ENCODE data around the gene OCA2.
"Not testable (repeated sequence)": the region's sequence is repeated elsewhere in the genome, so short reads cannot be mapped to it uniquely, and the experiment has no call there.

The OCA2 gene

DNA sequence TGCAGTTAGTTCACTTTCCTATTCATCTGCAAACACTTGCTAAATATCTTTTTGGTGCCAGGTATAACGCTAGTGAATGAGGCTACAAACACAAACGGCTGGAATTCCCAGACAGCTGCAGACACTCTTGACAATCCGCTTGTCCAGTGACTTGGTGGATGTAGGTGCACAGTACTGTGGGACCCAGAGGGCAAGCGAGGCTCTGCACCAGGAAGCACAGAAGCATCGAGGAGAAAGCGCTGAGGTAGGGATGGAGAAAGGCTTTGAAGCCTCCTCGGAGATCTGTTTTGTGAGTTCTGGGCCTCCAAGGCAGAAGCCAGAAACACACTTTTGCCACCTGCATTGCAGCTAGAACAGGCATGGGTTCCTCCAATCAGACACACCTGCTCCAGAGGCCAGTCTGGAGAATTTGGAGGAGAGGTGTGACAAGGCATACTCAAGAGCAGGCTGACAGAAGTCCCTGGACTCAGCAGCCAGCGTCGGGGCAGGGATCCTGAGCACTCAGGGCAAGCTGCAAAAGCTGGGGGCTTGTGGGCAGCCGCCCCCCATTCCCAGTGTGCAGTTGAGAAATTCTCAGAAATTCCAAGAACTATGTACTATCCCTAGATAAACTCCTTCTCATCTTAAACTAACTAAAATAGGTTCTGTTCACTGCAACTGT is 232.5 kb downstream of the OCA2 start:
- DNase-seq: no peak

DNA sequence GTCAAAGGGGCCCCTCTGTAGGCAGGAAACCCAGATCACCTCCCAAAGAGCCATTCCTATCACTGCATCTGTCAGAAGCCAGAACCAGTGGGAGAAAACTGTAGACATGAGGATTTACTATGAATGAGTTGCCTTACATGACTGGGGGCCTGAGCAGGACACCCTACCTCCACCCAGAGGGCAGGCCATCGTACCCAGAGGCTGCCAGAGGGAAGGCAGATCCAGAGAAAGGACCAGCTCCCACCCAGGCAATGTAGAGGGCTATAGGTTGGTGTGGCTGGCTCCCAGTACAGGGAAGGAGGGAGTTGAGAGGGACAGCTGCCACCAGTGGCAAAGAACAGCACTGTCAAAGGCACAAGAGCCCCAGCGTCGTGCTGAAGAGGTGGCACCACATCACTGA is 233.2 kb downstream of the OCA2 start:
- no peak for DNase-seq

DNA sequence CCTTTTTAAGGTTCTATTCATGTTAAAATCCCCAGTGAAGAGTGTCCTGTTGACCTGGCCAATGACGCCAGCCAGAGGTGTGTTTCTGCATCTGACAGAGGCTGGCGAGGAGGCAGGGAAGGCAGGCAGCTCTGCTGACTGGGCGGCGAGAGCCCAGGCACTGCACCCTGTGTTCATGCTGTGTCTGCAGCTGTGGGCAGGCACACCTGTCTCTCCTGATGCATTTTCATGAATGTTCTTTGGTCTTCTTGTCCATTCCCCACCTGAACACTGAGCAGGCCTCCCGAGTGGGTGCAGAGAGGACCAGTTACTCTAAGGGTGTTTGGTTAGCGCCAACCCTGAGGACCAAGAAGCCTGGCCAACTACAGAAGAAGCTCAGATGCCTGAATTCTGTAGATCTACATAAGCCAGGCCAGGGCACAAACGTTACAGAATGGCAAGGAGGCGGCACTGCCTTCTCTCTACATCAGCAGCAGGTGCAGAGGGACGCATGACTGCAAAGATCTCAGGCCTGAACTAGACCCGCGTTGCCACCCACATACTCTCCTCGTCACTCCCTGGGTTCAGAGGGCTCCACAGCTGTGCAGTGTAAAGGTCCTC is 233.7 kb downstream of the OCA2 start:
- DNase-seq: no peak

DNA sequence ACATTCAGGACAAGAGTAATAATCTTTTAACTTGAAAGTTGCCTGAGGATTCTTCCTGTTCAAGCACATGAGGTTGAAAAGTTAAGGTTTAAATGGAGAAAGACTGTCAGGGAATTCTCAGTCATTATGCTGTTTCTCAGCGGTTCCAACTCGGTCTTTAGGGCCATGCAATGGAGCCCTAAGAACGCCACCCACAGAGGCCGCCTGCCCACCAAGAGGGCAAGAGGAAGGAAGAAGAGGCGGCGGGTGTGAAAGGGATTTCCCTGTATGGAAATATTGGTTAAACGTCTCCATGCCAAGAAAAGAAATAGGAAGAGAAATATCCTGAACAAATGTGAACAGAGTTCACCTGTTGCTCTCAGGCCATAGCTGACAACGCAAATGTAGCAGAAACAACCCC is 234.4 kb downstream of the OCA2 start:
- DNase-seq: no peak

DNA sequence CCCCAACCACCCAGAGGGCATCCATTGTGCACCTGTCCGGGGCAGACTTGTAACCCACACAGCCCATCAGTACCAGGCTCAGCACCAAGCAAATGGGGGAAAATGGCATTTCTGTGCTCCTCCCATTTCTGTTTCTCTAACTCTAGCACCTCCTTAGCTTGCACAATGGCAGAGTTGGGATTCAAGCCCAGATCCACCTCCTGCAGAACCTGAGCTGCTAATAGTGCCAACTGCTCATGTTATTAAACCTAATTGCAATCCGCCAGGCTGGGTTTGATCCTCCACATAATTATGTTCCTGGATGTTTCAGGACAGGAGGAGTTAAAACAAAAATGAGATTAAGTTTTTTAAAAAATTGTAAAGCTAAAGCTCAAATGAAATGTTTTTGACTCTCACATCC is 235.0 kb downstream of the OCA2 start:
- DNase-seq: no peak

DNA sequence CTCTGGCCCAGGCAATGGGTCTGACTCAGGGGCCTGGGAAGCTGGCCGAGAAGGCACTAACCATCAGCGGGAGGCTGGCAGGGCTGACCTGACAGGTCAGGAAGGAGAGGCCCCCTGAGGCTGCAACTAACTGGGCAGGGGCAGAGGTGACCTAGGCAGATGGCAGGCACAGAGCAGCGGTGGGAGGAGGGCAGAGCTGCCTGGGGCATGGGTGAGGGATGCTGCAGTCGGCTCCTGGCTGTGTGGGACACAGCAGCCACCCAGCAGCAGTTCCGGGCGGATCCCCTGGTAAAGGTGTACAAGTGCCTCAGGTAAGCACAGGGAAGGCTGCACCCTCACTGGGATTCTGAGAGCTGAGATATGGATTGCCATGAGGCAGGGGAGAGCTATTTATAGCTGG is 236.1 kb downstream of the OCA2 start:
- no peak for DNase-seq

DNA sequence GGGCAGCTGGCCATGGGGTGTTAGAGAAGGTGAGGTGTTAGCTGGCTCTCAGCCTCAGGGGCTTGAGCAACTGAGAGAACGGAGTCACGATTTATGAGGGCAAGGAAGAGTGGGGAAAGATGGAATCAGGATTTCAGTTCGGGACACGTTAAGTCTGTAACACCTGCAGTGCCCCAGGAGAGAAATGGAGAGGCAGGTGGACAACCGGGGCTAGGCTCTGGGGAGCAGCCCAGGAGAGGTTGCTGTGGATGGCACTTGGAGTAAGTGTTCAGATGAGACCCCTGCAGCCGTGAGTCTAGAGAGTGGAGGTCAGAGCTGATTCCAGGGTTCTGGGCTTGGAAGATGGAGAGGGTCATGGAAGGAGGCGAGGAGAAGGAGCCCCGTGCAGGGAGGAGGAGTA is 237.9 kb downstream of the OCA2 start:
- no peak for DNase-seq

DNA sequence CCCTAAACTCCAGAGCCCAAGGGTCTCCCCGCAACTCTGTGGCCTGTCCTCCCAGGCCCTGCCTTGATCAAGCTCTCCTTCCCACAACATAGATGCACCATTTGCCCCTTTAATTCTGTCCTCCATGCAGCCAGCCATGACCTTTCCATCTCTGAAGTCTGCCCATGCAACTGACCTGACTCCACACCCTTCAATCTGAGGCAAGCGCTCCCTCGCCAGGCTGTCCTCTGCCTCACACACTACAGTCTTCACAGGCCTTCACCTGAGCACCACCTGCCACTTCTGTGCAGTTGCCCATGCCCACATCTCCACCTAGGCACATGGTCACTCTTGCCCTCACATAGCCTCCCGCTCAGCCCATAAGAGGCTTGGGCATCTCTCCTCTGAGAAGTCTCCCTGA is 244.0 kb downstream of the OCA2 start:
- DNase-seq: no peak

DNA sequence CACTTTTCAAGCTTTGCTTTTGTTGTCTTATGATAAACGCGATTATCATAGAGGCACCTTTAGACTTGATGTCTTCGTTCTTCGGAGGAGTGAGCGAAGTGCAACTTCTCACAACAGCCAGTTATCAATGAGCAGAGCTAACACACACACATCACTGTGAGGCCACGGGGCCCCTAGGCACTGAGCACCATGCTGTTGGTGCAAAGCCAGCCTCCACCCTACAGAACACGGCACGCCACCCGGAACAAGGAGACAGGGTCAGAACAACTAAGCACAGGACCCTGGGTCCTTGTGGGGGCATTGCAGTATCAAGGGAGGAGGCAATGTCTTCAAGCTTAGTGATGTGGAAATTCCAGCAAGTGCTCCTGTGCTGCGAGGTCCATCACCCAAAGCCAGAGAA is 244.5 kb downstream of the OCA2 start:
- no peak for DNase-seq

DNA sequence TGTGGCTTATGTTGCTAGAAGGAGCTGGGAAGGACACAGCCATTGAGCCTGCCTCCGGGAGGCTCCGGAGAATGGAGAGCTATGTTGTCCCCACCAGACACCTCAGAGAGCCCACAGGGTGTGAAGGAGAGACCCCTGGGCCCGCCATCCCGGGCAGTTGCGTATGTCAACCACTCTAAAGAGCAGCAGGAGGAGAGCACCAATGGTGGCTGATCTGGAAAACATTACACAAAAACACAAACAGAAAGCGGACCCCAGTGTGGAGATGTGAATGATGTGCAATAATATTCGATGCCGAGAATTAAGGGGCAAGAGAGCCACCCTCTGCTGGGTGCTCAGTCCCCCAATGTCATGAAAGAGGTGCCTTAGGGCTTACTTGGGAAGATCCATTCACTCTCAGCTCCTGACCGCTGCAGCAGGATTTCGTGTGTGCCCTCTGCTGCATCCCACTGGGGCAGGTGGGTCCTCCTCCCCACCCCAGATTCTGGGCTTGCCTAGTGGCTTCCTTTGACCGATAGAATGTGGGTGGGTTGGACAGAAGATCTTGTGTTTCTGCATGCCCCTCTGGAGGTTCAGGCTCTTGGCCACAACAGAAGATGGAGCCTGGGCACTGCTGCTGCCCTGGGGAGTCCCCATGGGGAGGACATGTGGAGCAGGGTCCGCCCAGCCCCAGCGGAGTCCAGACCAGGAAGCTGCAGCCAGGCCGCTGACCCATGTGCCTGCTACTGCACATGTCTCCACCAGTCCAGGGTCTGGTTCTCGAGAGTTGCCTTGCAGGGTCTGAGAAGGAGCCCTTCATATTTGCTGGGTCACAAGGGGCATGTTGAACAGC is 245.3 kb downstream of the OCA2 start:
- DNase-seq: no peak

DNA sequence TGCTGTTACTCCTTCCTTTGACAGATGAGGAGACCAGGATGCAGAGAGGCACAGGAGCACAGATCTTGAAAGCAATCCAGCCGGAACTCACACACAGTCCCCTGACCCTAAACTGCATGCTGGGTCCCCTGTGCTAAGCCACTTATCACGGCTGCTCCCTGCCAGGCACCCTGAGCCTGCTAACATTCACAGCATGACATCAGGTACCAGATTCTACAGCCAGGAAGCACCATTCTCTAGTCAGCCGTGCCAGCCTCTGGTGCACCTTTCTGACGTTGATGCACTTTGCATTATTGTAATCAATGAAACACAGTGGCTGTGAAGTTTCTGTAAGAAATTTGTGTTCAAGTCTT is 247.3 kb downstream of the OCA2 start:
- DNase-seq: no peak

DNA sequence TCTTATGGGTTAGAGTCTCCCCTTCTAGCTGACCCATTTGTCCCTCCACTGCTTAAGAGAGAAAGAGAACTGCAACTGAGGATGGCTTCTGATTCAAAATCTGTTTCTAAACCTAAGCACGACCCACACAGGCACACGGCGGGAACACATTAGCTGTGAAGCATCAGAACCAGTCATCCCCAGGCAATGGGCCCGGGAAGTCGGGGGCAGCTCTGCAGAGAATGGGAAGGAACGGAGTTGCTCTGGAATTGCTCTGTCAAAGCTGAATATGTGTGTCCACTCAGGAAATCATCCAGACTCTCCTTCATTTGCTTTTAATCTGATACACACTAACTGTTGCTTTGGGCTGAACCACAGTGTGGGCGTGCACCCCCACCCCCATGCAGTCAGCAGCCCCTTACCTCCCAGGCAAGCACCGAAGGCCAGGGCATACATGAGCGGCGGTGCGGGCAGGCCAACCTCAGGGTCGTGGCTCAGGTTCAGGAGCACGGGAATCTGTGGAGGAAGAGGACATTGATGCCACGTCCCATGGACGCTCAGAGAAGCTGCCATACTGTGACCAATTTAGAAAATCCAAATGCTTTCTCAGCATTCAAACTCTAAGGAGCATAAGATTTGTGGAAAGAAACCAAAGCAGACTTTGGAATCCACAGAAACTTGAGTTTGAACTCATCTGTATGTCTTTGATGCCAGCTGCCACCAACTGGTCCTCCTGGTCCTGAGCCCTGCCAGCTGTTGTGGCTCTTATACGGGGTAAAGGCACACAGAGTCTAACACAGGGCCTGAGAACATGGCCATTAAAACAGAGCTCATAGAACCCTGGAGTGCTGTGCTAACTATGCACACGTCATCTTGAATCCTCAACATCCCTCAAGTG is 247.9 kb downstream of the OCA2 start:
- DNase-seq: no peak

DNA sequence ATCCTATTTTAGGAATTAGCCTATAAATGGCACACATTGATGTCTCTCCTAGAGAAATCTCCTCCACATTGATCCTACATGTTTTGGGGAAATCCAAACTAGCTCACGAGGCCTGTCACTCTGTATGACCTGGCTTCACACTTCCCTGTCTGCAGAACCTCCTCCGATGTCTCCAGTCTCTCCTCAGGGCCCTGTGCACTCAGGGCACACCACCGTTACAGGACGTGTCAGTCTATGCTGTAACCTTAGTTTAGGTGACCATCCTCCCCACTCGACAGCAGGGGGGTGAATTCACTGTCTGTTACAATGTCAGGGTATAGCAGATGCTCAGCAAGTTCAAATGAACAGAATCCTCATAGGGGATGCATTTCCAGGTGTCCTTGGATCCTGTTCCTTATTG is 249.1 kb downstream of the OCA2 start:
- DNase-seq: no peak

DNA sequence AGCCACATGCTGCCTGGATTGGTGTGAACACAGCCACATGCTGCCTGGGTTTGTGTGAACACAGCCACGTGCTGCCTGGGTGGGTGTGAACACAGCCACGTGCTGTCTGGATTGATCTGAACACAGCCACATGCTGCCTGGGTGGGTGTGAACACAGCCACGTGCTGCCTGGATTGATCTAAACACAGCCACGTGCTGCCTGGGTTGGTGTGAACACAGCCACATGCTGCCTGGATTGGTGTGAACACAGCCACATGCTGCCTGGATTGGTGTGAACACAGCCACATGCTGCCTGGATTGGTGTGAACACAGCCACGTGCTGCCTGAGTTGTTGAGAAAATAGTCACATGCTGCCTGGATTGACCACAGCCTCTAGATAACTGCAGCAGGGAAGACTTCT is 250.2 kb downstream of the OCA2 start:
- not testable (repeated sequence) for DNase-seq

DNA sequence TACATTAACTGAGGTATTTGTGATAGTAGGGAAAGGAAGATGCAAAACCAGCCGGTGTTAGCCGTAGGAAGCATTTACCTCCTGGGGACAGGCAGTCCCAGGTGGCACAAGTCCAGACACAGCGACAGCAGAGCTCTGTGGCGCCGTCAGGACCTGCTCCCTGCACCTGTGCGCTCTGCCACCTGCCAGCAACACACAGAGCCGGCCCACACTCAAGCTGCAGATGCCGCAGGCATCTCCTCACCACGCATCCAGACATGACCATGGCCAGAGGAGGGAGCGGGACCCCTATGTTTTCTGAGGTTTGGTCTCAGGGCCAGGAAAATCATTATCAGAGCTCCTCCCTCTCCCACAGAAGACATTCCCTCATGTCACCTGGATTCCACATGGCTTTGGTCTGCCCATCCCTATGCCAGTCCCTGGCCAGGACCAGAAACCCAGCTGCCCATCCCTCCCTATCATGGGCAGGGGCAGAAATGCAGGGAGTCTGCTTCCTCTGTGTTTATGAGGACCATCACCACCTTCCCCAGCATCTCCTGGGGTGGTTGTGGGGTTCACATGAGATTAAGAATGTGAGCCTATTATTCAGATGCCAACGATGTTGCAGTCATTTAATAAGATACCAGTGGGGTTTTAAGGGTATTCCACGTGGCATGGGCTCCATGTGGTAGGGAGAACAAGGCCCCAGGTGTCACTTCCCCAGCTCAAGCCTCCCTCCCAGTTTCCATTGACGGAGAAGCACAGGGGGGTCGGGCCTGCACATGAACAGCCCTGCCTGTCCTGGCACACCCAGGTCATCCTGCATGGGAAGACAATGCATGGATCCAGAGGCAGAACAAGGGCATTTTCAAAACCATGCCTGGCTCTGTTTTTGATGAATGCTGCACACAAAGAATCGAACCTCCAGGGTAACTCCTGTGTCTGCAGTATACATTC is 251.1 kb downstream of the OCA2 start:
- no peak for DNase-seq

DNA sequence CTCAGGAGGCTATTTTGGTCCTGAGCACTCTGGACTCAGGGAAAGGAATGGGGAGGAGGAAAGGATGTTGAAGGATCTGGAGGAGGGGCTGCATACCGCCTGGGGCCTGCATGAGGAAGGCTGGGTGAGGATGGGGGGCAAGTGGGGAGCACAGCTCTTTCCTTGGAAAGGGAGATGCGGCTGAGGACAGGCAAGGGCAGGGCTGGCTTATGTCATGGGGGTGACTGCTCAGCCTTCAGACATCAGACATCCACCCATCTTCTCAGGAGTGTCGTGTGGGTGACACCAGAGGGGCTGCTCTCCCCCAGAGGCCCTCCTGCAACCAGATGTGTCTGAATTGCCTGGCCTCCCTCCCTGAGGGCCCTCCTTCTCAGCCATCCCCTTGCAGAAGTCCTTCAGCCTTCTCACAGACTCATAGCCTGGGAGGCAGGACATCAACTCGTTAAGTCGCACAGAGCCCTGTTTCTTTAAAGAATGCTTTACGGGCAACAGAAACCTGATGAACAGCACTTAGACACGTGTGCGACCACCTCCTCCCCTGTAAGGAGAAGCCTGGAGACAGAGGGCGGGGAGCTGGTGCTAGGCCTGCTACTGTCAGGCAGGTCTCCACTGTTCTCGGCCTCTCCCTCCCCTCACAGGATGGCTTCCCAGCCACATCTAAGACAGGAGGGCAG is 252.3 kb downstream of the OCA2 start:
- no peak for DNase-seq

DNA sequence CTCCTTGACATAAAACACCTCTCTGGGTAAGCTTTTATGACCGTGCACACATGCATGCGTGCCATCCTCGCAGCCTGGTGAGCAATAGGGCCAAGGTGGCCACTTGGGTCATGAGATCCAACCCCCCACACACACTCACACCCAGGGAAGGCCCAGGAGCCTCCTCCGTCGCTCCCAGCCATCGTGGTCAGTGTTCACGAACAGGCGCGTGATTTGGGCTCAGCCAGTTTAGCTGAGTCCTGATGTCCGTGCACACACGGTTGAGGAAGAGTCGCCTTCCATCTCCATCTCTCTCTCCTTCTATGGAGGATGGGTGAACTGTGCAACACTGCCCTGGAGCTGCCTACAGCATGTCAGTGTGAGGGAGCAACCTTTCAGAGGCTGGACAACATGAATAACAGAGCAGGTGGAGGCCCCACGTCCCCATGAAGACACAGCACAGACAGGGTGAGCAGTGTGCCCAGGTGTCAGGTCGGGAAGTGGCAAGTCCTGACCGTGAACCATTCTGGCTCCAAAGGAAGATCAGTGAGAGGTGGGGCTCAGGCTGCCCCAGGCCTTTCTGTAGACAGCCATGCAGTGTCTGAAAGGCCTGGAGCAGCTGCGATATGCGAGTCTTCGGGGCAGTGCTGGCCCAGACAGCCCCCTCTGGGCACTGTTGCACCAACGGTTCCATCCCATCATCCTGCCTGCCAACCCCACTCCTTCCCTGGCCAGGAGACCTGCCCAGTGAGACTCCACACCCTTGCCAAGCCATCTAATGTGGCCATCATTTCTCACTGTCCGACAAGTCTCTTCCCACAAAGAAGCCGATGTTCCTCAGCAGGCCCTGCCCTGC is 253.4 kb downstream of the OCA2 start:
- no peak for DNase-seq

DNA sequence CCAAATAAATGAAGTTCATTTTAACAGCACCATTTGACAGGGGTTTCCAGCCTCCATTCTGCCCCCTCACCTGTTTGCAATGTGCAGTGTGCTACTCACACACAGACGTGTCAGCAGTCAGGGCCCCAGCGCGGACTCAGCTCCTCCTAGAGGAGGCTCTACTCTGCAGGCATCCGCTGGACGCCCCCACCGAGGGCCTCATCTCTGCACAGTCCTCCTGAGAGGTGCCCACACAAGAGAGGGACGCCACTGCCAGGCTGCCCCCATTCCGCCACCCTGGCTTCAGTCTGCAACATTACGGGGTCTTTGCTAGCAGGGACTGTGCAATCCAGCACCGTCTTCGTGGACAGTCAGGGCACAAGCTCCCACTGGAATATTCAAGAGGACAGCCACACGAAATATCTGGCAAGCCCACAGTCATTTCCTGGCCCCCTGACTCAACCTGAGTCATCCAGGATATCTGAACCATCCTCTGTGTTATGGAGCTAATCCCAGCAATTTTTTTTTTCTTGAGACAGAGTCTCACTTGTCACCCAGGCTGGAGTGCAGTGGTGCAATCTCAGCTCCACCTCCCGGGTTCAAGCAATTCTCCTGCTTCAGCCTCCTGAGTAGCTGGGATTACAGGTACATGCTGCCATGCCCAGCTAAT is 255.0 kb downstream of the OCA2 start:
- no peak for DNase-seq

DNA sequence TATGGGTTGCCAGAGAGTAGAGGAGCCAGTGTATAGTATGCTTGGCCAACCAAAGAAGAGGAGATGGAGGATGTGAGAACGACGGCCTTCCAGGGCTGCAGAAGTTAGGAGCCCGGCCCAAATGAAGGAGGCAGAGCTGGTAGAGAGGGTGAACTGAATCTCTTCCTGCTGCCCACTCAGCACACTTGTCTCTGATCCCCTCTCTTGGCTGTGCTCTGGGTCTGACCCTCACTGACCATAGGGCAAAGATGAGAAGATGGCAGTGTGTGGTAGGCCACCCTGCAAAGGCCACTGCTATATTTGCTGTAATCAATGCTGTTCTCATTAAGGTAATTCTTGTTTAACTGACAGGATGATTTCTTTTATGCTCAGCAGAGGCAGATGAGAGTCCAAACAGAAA is 256.0 kb downstream of the OCA2 start:
- DNase-seq: no peak

DNA sequence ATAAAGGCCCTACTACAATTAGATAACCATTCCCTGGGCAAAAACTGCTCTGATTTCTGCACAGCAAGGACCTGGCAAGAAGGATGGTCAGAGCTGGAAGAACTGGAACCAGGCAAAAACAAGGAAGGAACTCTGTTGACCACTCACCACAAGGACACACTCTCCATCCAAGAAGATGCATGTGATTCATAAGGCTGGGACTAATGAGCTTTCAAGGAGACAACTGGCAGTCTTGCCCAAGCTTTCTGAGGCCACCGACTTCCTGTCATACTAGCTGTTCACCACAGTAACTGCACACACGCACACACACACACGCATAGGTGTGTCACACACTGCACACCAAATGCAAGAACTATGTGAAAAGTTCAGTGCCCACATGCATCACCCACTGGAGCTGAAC is 256.6 kb downstream of the OCA2 start:
- DNase-seq: no peak

Measured in NK-92 treated with Interleukin-12 subunit alpha and Interleukin-12 subunit beta, amount 100 ng/mL, for 24 hours (cell line).